GM18517 (cell line): ENCODE results near the gene SLC25A48.

Experiments used
- ATAC-seq: cut with Tn5 transposase; IDR thresholded peaks from one replicate; pipeline ENCODE4 v1.9.1; 2021; ENCODE audit warnings: mild to moderate bottlenecking, moderate library complexity; ENCODE audit not compliant: unreplicated experiment

SLC25A48 gene

DNA sequence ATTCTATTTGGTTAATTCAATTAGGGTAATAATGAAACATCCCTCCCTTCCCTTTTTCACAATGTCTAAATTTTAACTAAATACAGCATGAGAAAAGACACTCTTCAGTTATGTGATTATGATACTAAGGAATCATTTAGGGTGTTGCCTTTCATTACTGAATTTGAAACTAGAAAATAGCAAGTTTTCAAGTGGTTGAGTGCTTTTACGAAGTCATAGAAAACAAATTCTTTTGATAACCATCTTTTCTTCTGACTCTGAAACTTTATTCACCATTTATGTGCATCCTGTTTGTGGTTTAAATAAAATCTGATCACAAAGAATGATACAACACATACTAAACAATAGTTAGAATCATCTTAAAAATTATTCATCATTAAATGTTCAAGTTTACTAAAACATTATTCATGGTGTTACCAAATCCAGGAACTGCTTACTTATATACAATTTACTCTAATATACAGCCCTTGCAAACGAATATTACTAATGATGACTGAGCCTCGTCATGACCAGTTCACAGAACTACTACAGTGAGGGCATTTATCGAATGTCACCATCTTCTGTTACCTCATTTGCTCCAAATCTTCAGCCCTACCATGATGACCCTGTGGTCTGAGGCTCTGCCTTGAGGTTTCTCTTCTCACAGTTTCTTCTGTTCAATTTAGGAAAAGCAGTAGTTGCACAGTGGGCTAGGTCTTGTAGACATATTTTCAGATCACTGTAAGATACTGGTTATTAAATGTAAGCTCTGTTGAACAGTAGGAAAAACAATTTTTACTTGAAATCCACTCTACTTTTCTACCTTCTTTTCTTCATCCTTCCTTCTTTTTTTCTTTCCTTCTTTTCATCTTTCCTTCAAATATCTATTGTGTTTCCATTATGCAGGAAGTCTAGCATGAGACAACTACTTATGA is 79.5 kb downstream of the SLC25A48 start:
- ATAC-seq = no peak

DNA sequence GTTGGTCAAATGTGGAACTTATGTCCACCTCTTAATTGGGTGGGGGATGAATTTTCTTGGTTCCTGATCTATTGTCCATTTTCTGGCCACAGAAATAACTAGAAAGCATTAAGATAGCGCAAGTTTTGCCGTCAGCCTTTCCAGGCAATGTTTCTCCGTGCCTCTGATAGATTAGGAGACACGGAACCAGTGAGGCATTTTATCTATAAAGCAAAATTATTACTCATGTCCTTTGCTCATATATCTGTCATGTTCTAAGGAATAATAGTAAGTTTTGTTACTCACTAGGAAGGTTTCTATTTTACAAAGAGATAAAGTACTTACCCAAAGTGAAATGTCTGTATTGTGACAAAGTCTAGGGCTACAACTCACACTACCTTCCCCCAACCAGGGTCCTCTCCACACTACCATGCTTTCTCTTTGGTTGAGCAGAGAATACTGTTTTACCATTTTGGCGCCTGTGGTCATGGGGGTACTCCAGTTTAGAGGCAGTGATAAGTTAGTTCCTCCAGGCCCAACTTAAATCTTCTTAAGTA is 81.1 kb downstream of the SLC25A48 start:
- ATAC-seq = no peak

DNA sequence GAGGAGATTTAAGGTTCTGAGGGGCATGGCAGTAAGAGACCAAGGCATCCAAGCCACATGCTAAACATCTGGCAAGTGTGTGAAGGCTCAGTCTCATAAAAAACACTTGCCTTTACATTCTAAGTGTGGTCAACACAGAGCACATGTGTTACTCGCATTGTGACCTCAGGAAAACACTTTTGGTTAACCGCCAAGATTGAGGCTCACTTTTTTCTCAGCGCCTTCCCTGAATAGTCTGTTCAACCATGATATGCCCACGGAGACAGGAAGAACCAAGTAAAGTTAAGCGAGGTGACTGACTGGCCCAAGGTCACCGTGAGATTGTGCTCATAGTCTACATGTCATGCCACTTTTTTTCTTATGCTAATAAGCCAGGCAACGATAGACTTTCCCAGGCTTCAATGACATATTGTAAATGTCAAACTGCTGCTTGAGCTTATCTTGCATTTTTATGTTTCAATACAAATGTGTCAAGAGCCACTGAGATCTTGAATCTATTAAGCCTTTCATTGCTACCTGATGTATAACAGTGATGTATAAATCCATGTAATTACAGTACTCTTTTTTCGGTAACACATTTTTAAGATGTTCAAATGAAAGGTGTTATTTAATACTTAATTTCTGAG is 82.3 kb downstream of the SLC25A48 start:
- ATAC-seq = no peak

DNA sequence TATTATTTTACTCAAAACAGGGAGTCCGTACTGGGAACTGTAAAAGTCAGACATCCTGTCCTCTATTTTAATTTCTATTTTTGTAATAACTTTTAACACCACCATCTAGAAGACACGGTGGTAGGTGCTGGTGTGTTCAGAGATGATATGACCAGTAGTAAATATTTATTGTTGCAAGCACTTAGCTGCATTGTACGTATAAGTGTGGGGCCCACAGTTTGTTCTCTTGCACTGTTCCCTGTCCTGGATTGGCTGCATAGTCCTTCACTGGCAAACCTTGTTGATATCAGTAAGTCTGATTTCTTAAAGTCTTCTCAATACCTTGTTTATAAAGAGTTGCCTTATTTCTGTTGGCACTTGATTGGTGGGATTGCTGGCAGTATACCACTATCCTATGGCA is 85.7 kb downstream of the SLC25A48 start:
- ATAC-seq = no peak

DNA sequence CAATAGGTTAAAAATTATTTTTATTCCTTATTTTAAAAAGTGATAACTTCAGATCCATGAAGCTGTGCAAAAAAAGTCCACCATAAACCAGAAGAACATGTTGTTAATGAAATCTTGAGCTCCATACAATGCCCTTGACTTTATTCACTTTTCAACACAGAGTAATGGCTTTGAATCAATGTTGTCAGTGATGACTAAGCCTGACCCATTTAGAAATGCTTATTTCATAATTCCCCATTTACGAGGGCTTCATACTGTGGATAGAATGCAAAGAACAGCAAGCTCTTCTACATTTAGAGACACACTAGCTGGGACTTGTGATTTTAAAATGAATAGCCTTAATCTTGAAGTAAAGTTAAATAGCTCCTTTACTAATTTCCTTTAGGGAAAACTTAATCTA is 86.9 kb downstream of the SLC25A48 start:
- no peak for ATAC-seq

DNA sequence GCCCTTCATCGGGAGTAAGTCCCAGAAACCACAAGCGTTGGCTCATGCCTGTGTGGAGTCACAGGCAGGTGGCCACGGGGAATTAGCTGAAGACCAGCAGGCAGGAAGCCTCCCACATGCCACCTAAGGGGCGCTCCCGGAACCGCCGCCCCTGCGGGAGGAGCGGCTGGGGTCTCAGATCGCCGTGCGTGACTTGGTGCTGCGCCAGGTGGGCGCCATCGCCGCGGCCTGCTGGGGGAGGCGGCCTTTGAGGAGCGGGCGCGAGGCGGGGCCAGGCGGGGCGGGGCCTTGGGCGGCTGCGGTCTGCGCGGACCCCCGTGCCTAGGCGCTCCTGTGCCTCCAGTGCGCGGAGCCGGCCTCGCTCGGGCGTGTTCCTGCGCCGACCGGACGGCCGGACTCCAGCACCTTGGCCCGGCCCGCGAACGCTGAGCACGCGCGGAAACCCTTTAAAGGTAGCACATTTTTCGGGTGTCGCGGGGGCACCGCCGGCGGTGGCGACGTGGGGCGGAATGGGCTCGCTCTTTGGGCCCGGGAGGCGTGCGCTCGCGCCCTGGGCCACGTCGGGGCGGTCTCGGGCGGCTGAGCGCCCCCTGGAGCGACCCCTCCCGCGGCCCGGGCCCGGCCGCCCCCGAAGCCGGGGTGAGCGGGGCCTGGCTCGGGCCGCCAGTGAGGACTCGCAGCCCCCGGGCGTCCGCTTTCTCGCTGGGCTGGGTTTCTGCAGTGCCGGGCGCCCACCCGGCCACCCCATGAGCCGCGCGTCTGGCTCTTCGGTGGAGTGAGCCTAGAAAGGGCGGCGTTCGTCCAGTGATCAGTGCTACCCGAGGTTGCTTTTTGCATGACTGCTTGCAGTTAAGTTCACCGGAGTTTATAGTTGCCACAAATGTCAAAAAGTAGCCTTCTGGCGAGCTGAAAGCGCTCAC is 95.8 kb downstream of the SLC25A48 start:
- ATAC-seq = no peak

DNA sequence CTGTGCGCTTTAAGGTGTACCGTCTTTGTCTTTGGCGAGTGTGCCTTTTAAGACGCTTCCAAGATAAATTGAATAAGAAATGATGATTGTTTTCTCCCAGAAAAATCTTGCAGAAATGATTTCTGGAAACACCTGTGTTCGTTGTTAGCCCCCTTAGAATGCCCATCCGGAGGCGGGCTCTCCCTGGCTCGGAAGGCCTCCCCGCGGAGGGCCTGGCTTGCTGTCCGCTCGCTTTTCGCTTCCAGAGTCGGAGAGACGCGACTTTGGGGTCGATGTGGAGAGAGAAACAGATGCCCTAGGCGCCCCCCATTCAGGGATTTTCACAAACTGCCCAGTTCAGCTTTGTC is 96.5 kb downstream of the SLC25A48 start:
- no peak for ATAC-seq

DNA sequence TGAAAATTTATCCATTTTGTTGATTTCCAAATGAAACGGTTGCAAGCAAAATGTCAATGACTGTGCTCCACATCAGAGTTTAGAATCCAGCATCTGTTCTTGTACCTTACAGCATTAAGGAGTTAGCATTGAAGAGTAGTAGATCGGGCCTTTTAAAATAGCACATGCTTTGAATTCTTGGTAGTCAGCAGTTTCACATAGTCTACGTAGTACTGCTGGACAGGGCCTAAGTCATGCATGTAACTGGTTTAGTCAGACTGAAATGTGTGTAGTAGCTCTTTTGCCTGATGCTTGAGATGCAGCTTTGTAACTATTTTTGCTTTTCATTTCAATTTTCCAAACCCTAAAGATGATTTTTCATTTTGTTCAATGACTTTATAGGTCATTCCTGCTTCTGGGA is 100.5 kb downstream of the SLC25A48 start:
- ATAC-seq = no peak

DNA sequence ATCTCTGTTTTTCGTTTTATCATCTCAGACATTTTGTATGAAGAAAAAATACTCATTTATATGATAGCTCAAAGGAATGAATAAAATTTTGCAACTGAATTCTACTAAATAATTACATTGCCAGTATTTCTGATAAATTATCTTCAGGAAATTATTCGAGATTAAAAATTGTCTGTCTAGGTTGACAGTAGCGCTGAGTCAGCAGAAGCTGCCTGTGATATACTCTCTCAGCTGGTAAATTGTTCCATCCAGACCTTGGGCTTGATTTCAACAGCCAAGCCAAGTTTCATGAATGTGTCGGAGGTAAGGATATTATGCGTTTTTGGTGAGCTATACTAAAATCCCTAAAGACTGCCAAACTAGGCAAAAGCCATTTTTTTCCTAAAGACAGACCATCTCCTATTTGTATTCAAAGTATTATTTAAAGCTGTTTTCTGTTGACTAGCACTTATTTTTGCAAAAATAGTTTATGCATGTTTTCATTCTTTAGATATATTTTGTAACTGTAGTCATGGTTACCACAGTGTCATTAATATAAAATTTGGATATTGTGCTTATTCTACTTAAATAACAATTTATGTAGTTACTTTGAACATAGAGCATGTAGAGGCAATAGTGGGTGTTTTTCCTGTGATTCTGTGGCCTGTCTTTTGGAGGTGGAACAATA is 102.9 kb downstream of the SLC25A48 start:
- no peak for ATAC-seq
